Lower leg skin (tissue), 3 donors: ENCODE results near the gene TAX1BP1.

Experiments
- POLR2A ChIP-seq, 2 donors: fragments of 450-650 bp; IDR thresholded peaks; one replicate each; pipeline ENCODE4 v1.6.1; 2016 to 2017; ENCODE audit warnings: antibody characterized with exemption in 2 of 2, mild to moderate bottlenecking in 1 of 2, moderate library complexity in 1 of 2
- TF ChIP-seq, protein P1 (sequence below), 3 donors: fragments of 450-650 bp; IDR thresholded peaks; one replicate each; pipeline ENCODE4 v1.5.1; 2016; ENCODE audit warnings: antibody characterized with exemption in 3 of 3, mild to moderate bottlenecking in 3 of 3, moderate library complexity in 2 of 3

DNA sequence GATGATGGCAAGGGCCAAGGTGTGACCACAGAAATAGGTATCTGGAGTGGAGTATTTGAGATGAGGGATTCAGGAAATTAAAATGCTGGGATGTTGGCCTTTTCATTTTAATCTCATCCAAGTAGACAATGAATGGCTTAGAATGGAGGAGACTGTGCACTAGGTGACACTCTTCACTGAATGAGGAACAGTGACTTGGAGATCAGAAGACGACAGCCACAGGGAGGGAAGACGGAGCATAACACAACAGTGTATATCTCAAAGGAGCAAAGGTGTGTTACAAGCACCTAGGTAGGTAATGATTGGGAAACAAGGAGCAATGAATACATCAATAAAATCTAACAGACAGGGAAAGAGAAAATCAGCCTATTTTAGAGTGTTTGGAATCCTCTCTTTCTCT lies 4.1 kb upstream of the TAX1BP1 start:
- no peak for TF ChIP-seq POLR2A (IDR thresholded peaks at IDR 0.05)
- TF ChIP-seq, protein P1, sequence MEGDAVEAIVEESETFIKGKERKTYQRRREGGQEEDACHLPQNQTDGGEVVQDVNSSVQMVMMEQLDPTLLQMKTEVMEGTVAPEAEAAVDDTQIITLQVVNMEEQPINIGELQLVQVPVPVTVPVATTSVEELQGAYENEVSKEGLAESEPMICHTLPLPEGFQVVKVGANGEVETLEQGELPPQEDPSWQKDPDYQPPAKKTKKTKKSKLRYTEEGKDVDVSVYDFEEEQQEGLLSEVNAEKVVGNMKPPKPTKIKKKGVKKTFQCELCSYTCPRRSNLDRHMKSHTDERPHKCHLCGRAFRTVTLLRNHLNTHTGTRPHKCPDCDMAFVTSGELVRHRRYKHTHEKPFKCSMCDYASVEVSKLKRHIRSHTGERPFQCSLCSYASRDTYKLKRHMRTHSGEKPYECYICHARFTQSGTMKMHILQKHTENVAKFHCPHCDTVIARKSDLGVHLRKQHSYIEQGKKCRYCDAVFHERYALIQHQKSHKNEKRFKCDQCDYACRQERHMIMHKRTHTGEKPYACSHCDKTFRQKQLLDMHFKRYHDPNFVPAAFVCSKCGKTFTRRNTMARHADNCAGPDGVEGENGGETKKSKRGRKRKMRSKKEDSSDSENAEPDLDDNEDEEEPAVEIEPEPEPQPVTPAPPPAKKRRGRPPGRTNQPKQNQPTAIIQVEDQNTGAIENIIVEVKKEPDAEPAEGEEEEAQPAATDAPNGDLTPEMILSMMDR (IDR thresholded peaks at IDR 0.05), result no peak
